K562 (cell line): ENCODE results near the gene IDH1. TPM values are rescaled to one million over a fixed set of nuclear protein-coding genes. Genes with fewer than 3 reads are reported as not detected.

Source experiments
- ATAC-seq: fragments of 200-7000 bp; cut with Tn5 transposase; 3 replicates; pipeline ENCODE4 v1.9.1; 2020; ENCODE audit warnings: moderate library complexity
- BruUV-seq: library from RNA; stranded (reverse); fragments of 400-500 nt; replicated peaks from 2 replicates; lab custom pipeline; 2021; lab: Mats Ljungman, UMichigan
- CTCF ChIA-PET: fragments of 300-600 bp; formaldehyde crosslinking; extraction: SDS; loops from one replicate; lab custom pipeline; 2021; ENCODE audit warnings: low intra/inter-chr PET ratio; lab: Yijun Ruan, JAX
- POLR2A ChIA-PET: fragments of 300-600, 350-650 bp; sonication (Branson Sonifier 250); formaldehyde crosslinking; extraction: SDS; loops from one replicate; lab custom pipeline; 2021; ENCODE audit warnings: antibody characterized with exemption, inconsistent platforms; lab: Yijun Ruan, JAX
- DNase-seq, 4 experiments: peaks; one replicate each; pipeline versions ENCODE4 v3.0.0 to v3.0.0-alpha.2; 2011 to 2018; ENCODE audit warnings: low spot score in 3 of 4, mixed read lengths in 3 of 4; ENCODE audit errors: extremely low read depth in 1 of 4
- FAIRE-seq: peaks from 2 replicates; lab custom pipeline; 2011; peaks lifted over from hg19 to GRCh38; lab: Jason Lieb, UNC
- H2AFZ ChIP-seq: 2 replicates; pipeline ENCODE4 v1.6.0; 2011; ENCODE audit warnings: low read depth, low read length, control low read depth, inconsistent platforms
- H3K27ac ChIP-seq: fragments of 200-600 bp; 3 replicates; pipeline ENCODE4 v1.8.0; 2011; ENCODE audit warnings: low read depth, mild to moderate bottlenecking, control low read depth, inconsistent platforms, low read length, moderate library complexity, mixed read lengths; ENCODE audit errors: extremely low read depth
- H3K27me3 ChIP-seq, 2 experiments: fragments of 300-600 bp in 1 of 2; 2 replicates in 1 of 2; 3 replicates in 1 of 2; pipeline versions ENCODE4 v1.6.0 to v1.8.0; 2011; ENCODE audit warnings: inconsistent platforms in 2 of 2, low read length in 2 of 2, mild to moderate bottlenecking in 1 of 2, mixed read lengths in 1 of 2, moderate library complexity in 1 of 2; ENCODE audit not compliant: control insufficient read depth in 2 of 2, insufficient read depth in 2 of 2
- H3K36me3 ChIP-seq: fragments of 300-600 bp; 3 replicates; pipeline ENCODE4 v1.8.0; 2011; ENCODE audit warnings: mild to moderate bottlenecking, low read length, inconsistent platforms; ENCODE audit not compliant: control insufficient read depth, insufficient read depth
- H3K4me1 ChIP-seq, 2 experiments: fragments of 200-600 bp in 1 of 2; replicated peaks in 1 of 2; 2 replicates in 1 of 2; 3 replicates in 1 of 2; pipeline versions ENCODE4 v1.5.1 to v1.8.0; 2011; ENCODE audit warnings: inconsistent platforms in 2 of 2, low read length in 2 of 2, mild to moderate bottlenecking in 1 of 2, mixed read lengths in 1 of 2, moderate library complexity in 1 of 2; ENCODE audit not compliant: control insufficient read depth in 2 of 2, insufficient read depth in 2 of 2
- H3K4me2 ChIP-seq: 2 replicates; pipeline ENCODE4 v1.6.1; 2011; ENCODE audit warnings: low read length, control low read depth, inconsistent platforms, mixed read lengths; ENCODE audit not compliant: insufficient read depth
- H3K4me3 ChIP-seq: fragments of 200-600 bp; sonication (generic), shearing (Covaris generic); 2 replicates; pipeline ENCODE4 v1.5.1; 2016; ENCODE audit warnings: control low read depth, inconsistent platforms
- H3K79me2 ChIP-seq: fragments of 200-600 bp; 3 replicates; pipeline ENCODE4 v1.8.0; 2011; ENCODE audit warnings: low read length, inconsistent platforms; ENCODE audit not compliant: control insufficient read depth, insufficient read depth
- H3K9ac ChIP-seq, 2 experiments: 2 replicates each; pipeline versions ENCODE4 v1.6.0 to v1.6.1; 2011; ENCODE audit warnings: low read depth in 2 of 2, low read length in 2 of 2, control low read depth in 1 of 2, inconsistent platforms in 1 of 2, mild to moderate bottlenecking in 1 of 2, mixed read lengths in 1 of 2; ENCODE audit not compliant: insufficient read depth in 1 of 2
- H3K9me1 ChIP-seq: one replicate; pipeline ENCODE4 v1.6.0; 2011; ENCODE audit warnings: inconsistent platforms, mild to moderate bottlenecking, low read length, moderate library complexity; ENCODE audit not compliant: control insufficient read depth, insufficient read depth
- H3K9me3 ChIP-seq: replicated peaks from 2 replicates; pipeline ENCODE4 v1.5.1; 2011; ENCODE audit warnings: low read depth, low read length, inconsistent platforms; ENCODE audit not compliant: control insufficient read depth, insufficient read depth
- H4K20me1 ChIP-seq: replicated peaks from 2 replicates; pipeline ENCODE4 v1.6.1; 2011; ENCODE audit warnings: low read length, inconsistent platforms, mixed read lengths; ENCODE audit not compliant: control insufficient read depth, insufficient read depth
- CLOCK ChIP-seq: fragments of 250-450 bp; sonication (Bioruptor Pico); IDR thresholded peaks from 2 replicates; pipeline ENCODE4 v1.4.0; 2020; ENCODE audit warnings: mild to moderate bottlenecking, moderate library complexity, borderline replicate concordance
- ELF4 ChIP-seq: fragments of 450-650 bp; formaldehyde crosslinking; IDR thresholded peaks from 2 replicates; pipeline ENCODE4 v1.4.0; 2022; ENCODE audit warnings: missing genetic modification characterization
- FOSL1 ChIP-seq: fragments of 200-800 bp; sonication (Bioruptor generic); conservative IDR thresholded peaks from 2 replicates; pipeline ENCODE4 v1.6.1; 2016; ENCODE audit warnings: missing genetic modification characterization, missing compliant biosample characterization
- ILK ChIP-seq: fragments of 450-650 bp; IDR thresholded peaks from 2 replicates; pipeline ENCODE4 v1.6.1; 2016; ENCODE audit warnings: missing genetic modification characterization, low read depth, mild to moderate bottlenecking, missing compliant biosample characterization, moderate library complexity, borderline replicate concordance
- L3MBTL2 ChIP-seq: fragments of 450-650 bp; IDR thresholded peaks from 2 replicates; pipeline ENCODE4 v1.6.1; 2016; ENCODE audit warnings: mild to moderate bottlenecking, moderate library complexity
- NELFE ChIP-seq: IDR thresholded peaks from 2 replicates; pipeline ENCODE4 v1.6.1; 2011; ENCODE audit warnings: mild to moderate bottlenecking; ENCODE audit not compliant: insufficient read depth, insufficient read length
- RBBP5 ChIP-seq: fragments of 200-600 bp; sonication (generic); IDR thresholded peaks from 2 replicates; pipeline ENCODE4 v1.6.1; 2012; ENCODE audit warnings: borderline replicate concordance, mild to moderate bottlenecking, low read length, control low read depth, inconsistent platforms; ENCODE audit not compliant: insufficient read depth, poor library complexity, severe bottlenecking
- SAFB ChIP-seq: fragments of 200-400 bp; formaldehyde crosslinking; IDR thresholded peaks from 2 replicates; pipeline ENCODE4 v1.6.1; 2017; ENCODE audit warnings: low read depth, low read length, borderline replicate concordance
- SMAD2 ChIP-seq: fragments of 150-350 bp; IDR thresholded peaks from 2 replicates; pipeline ENCODE4 v1.6.1; 2014; ENCODE audit warnings: low read depth, mild to moderate bottlenecking, low read length
- TBL1XR1 ChIP-seq, 2 experiments: IDR thresholded peaks; 2 replicates each; pipeline ENCODE4 v1.6.1; 2012; ENCODE audit warnings: improper control_type of control experiment in 2 of 2, low read length in 2 of 2, mild to moderate bottlenecking in 1 of 2
- TEAD1 ChIP-seq, 2 experiments: fragments of 450-650 bp in 1 of 2; sonication (generic) in 1 of 2; formaldehyde crosslinking; IDR thresholded peaks; 2 replicates each; pipeline versions ENCODE4 v1.4.0 to v1.8.0; 2020 to 2022; ENCODE audit warnings: mild to moderate bottlenecking in 2 of 2, missing genetic modification reagents in 1 of 2
- ZBTB8A ChIP-seq: fragments of 450-650 bp; IDR thresholded peaks from 2 replicates; pipeline ENCODE4 v1.6.1; 2018; ENCODE audit warnings: mild to moderate bottlenecking, moderate library complexity; ENCODE audit not compliant: partially characterized antibody
- ZFX ChIP-seq: sonication (generic); formaldehyde crosslinking; IDR thresholded peaks from 2 replicates; pipeline ENCODE4 v1.8.0; 2022; ENCODE audit warnings: mild to moderate bottlenecking, missing genetic modification reagents, moderate library complexity
- ZNF197 ChIP-seq: fragments of 200-800 bp; sonication (Bioruptor generic); IDR thresholded peaks from 2 replicates; pipeline ENCODE4 v1.6.1; 2016; ENCODE audit warnings: low read depth, missing genetic modification characterization, missing compliant biosample characterization
- ZNF436 ChIP-seq: fragments of 250-450, 450-650 bp; sonication (Bioruptor Pico); formaldehyde crosslinking; IDR thresholded peaks from 2 replicates; pipeline ENCODE4 v1.7.0; 2020; ENCODE audit warnings: mild to moderate bottlenecking
- WGBS: fragments of 100-300 bp; shearing (Covaris generic); methylation state at CpG from one replicate; pipeline ENCODE4 v1.1.6; 2016; ENCODE audit warnings: low coverage, mixed read lengths; ENCODE audit not compliant: insufficient coverage; ENCODE audit errors: missing lambda C conversion rate; 5-methylcytosine and 5-hydroxymethylcytosine counted together
- in situ Hi-C: fragments of 300-500 bp; cut with MboI; formaldehyde crosslinking; loops from 4 replicates; pipeline ENCODE4 v1.15.0; 2018; ENCODE audit warnings: inconsistent platforms, mixed read lengths
- intact Hi-C: fragments of 100-400 bp; cut with micrococcal nuclease; formaldehyde crosslinking; loops from 2 replicates; pipeline ENCODE4 v1.14.2; 2022
- polyA plus RNA-seq, 8 experiments: library from polyadenylated mRNA; depleted of rRNA in 4 of 8; stranded (reverse) in 5 of 8; unstranded in 3 of 8; fragments of >200 nt; fragmentation: Nextera tagmentation in 2 of 8; fragmentation: Illumina TruSeq in 1 of 8; extraction: Ambion mirVana in 2 of 8; extraction: Trizol in 1 of 8; gene quantifications; 2 replicates each; pipeline versions ENCODE4 v1.2.1 to v1.2.3, GENCODE V29; 2011 to 2014; ENCODE audit warnings: inconsistent platforms in 1 of 8, missing spikeins in 1 of 8
- total RNA-seq, 7 experiments: library from RNA; depleted of rRNA in 6 of 7; stranded (reverse); fragments of >200 nt in 6 of 7; fragmentation: Illumina TruSeq in 2 of 7; extraction: Trizol in 2 of 7; gene quantifications; 2 replicates each; pipeline versions ENCODE4 v1.2.1 to v1.2.3, GENCODE V29; 2011 to 2021; ENCODE audit warnings: low replicate concordance in 1 of 7
- TF ChIP-seq, protein P1 (sequence below): fragments of 250-450 bp; sonication (Bioruptor Pico); IDR thresholded peaks from 2 replicates; pipeline ENCODE4 v1.8.0; 2022; ENCODE audit warnings: inconsistent platforms, mild to moderate bottlenecking, moderate library complexity, borderline replicate concordance
- TF ChIP-seq, protein P2 (sequence below), 2 experiments: fragments of 450-650 bp in 1 of 2; sonication (generic) in 1 of 2; formaldehyde crosslinking; conservative IDR thresholded peaks; 2 replicates each; pipeline versions ENCODE4 v1.4.0 to v1.8.1; 2020 to 2022; ENCODE audit warnings: mild to moderate bottlenecking in 1 of 2, missing genetic modification reagents in 1 of 2

IDH1 gene
- total and polyA plus RNA-seq, 9 of the 15 experiments (the other 6 are each of a cell fraction or from before 2014, with no cell fraction given): 61.9 to 194 (median 101) TPM

GRCh38 chr2:208208335-208209085, 46.4 kb downstream of the IDH1 start:
- DNase-seq: no peak
- H2AFZ ChIP-seq: 0 out of 2 replicates have a peak overlapping the region, but pooled peaks have one; percentile 44
- H3K4me3 ChIP-seq: no peak overlapping the region
- H3K36me3 ChIP-seq: no peaks in the 10 kb centered on the region
- BruUV-seq: no TSS peak
- intact Hi-C loops (no loop called here), in situ Hi-C loops (no loop called here)
- FAIRE-seq: no peak
- no peak overlapping the region for H3K4me2 ChIP-seq
- POLR2A ChIA-PET: no interaction called here
- H3K9me3 ChIP-seq: no peaks in the 10 kb centered on the region
- CTCF ChIA-PET: no interaction called here
- no peaks in the 10 kb centered on the region for H3K9me1 ChIP-seq
- 42% methylated on average over 7 of the region's 9 CpGs for WGBS
- no peaks in the 10 kb centered on the region for H4K20me1 ChIP-seq
- no peaks in the 10 kb centered on the region; a peak in 1 of 5 replicates for H3K4me1 ChIP-seq
- 0 out of 4 replicates have a peak overlapping the region, but pooled peaks of 1 of the 2 experiments have one; percentile 14 for H3K9ac ChIP-seq
- peak; percentile 53 for ATAC-seq
- H3K27ac ChIP-seq: no peak overlapping the region
- H3K79me2 ChIP-seq: no peaks in the 10 kb centered on the region
- H3K27me3 ChIP-seq: no peaks in the 10 kb centered on the region
- no peak for TF ChIP-seq ELF4
- no peak for TF ChIP-seq ZBTB8A
- no peak for TF ChIP-seq FOSL1 (tag)
- TF ChIP-seq TEAD1 (CRISPR knock-in tag; IDR thresholded peaks at IDR 0.05): no peak
- no peak for TF ChIP-seq ZNF436
- no peak for TF ChIP-seq CLOCK (CRISPR knock-in tag)
- TF ChIP-seq, protein P1, sequence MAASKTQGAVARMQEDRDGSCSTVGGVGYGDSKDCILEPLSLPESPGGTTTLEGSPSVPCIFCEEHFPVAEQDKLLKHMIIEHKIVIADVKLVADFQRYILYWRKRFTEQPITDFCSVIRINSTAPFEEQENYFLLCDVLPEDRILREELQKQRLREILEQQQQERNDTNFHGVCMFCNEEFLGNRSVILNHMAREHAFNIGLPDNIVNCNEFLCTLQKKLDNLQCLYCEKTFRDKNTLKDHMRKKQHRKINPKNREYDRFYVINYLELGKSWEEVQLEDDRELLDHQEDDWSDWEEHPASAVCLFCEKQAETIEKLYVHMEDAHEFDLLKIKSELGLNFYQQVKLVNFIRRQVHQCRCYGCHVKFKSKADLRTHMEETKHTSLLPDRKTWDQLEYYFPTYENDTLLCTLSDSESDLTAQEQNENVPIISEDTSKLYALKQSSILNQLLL: no peak
- TF ChIP-seq ZNF197 (CRISPR knock-in tag): no peak
- no peak for TF ChIP-seq RBBP5
- TF ChIP-seq TBL1XR1 (IDR thresholded peaks at IDR 0.05; ENCODE audit: low read length in 2 of 2): no peak
- no peak for TF ChIP-seq ILK (tag)
- no peak for TF ChIP-seq ZFX
- TF ChIP-seq, protein P2, sequence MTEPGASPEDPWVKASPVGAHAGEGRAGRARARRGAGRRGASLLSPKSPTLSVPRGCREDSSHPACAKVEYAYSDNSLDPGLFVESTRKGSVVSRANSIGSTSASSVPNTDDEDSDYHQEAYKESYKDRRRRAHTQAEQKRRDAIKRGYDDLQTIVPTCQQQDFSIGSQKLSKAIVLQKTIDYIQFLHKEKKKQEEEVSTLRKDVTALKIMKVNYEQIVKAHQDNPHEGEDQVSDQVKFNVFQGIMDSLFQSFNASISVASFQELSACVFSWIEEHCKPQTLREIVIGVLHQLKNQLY (CRISPR knock-in tag; conservative IDR thresholded peaks at IDR 0.05): no peak
- no peak for TF ChIP-seq NELFE
- TF ChIP-seq SAFB: no peak
- TF ChIP-seq L3MBTL2: no peak
- TF ChIP-seq SMAD2: no peak
